Activated T-cell treated with anti-CD3 and anti-CD28 coated beads, Interleukin-2, amount 50 U/mL, for 4 hours (primary cell): ENCODE measurements around the gene CLTA. TPM values are rescaled to one million over a fixed set of nuclear protein-coding genes. Genes with fewer than 3 reads are reported as not detected.
"Not testable (repeated sequence)": the region's sequence is repeated elsewhere in the genome, so short reads cannot be mapped to it uniquely, and the experiment has no call there.

Experiments
- ATAC-seq, 2 donors: fragments of 200-7000 bp; cut with Tn5 transposase; one replicate each; pipeline ENCODE4 v1.10.0; 2021
- DNase-seq: peaks from one replicate; pipeline ENCODE4 v3.0.0-alpha.2; 2020
- H3K27me3 Mint-ChIP-seq: one replicate; pipeline ENCODE4 v1.8.0; 2021; ENCODE audit warnings: low read depth, mixed read lengths
- H3K36me3 Mint-ChIP-seq: one replicate; pipeline ENCODE4 v1.8.0; 2022; ENCODE audit warnings: mixed read lengths; ENCODE audit not compliant: insufficient read depth
- H3K4me1 Mint-ChIP-seq: one replicate; pipeline ENCODE4 v1.8.0; 2021; ENCODE audit warnings: low read depth, mixed read lengths
- H3K4me3 Mint-ChIP-seq: one replicate; pipeline ENCODE4 v1.8.0; 2021; ENCODE audit warnings: mild to moderate bottlenecking, moderate library complexity, mixed read lengths
- H3K9me3 Mint-ChIP-seq: one replicate; pipeline ENCODE4 v1.8.0; 2021; ENCODE audit warnings: mixed read lengths
- total RNA-seq, 3 donors: library from RNA; stranded (reverse); gene quantifications; one replicate each; pipeline ENCODE4 v1.2.1, GENCODE V29; 2021

CLTA gene
- total RNA-seq, 3 donors from 2014 or later = 182 to 195 (median 183) TPM

GRCh38 chr9:36164989-36165388 lies 25.7 kb upstream of the CLTA start:
- DNase-seq (no peak), ATAC-seq (no peak)
- Mint-ChIP-seq H3K4me1 (peaks cover 7% of the 10 kb centered on the region), H3K36me3 (peaks cover 4% of the 10 kb centered on the region), H3K9me3 (no peaks in the 10 kb centered on the region), H3K27me3 (no peaks in the 10 kb centered on the region), H3K4me3 (peak overlapping the region; percentile 54)

- peaks cover 7% of the 10 kb centered on the region for H3K4me1 Mint-ChIP-seq
- no peaks in the 10 kb centered on the region for H3K36me3 Mint-ChIP-seq
- DNase-seq (no peak), ATAC-seq (no peak)
- H3K4me3 Mint-ChIP-seq = peak overlapping the region; percentile 54
- no peaks in the 10 kb centered on the region for H3K27me3 Mint-ChIP-seq
- H3K9me3 Mint-ChIP-seq = no peaks in the 10 kb centered on the region
These were observed 24.9 kb upstream of the CLTA start for GRCh38 chr9:36165826-36166167.

GRCh38 chr9:36166168-36166927 lies 24.4 kb upstream of the CLTA start:
- Mint-ChIP-seq H3K36me3 (no peaks in the 10 kb centered on the region), H3K27me3 (no peaks in the 10 kb centered on the region), H3K4me1 (peaks cover 4% of the 10 kb centered on the region), H3K9me3 (no peaks in the 10 kb centered on the region), H3K4me3 (peak overlapping the region; percentile 75)
- peak; percentile 79 for DNase-seq
- ATAC-seq = peak; percentile 96 to 100

- H3K4me3 Mint-ChIP-seq = no peak within 1 kb of the TSS
- H3K27me3 Mint-ChIP-seq = no peaks in the 10 kb centered on the region
- no peaks in the 10 kb centered on the region for H3K9me3 Mint-ChIP-seq
- no peak for DNase-seq
- ATAC-seq = no peak
- peaks cover 4% of the 10 kb centered on the region for H3K4me1 Mint-ChIP-seq
- H3K36me3 Mint-ChIP-seq = no peaks in the 10 kb centered on the region
These were observed 21.6 kb upstream of the CLTA start, which contains the start of gene CCIN for GRCh38 chr9:36169166-36169565. TSS of gene CCIN (plus strand) at chr9:36169388. CDS start at chr9:36169503, 115 bp downstream.

GRCh38 chr9:36169708-36170107 lies 21.0 kb upstream of the CLTA start:
- ATAC-seq = no peak

GRCh38 chr9:36170531-36170930 lies 20.2 kb upstream of the CLTA start:
- peaks cover 4% of the 10 kb centered on the region for H3K4me1 Mint-ChIP-seq
- no peaks in the 10 kb centered on the region for H3K36me3 Mint-ChIP-seq
- H3K9me3 Mint-ChIP-seq = no peaks in the 10 kb centered on the region
- DNase-seq = no peak
- H3K27me3 Mint-ChIP-seq = no peaks in the 10 kb centered on the region
- H3K4me3 Mint-ChIP-seq = no peak overlapping the region
- no peak for ATAC-seq

More at GRCh38 chr9:36169708-36170107, 21.0 kb upstream of the CLTA start:
- no peaks in the 10 kb centered on the region for H3K9me3 Mint-ChIP-seq
- H3K4me1 Mint-ChIP-seq = peaks cover 4% of the 10 kb centered on the region
- H3K4me3 Mint-ChIP-seq = no peak overlapping the region
- no peak for DNase-seq
- no peaks in the 10 kb centered on the region for H3K36me3 Mint-ChIP-seq
- H3K27me3 Mint-ChIP-seq = no peaks in the 10 kb centered on the region

GRCh38 chr9:36173861-36174260 lies 16.9 kb upstream of the CLTA start:
- no peaks in the 10 kb centered on the region for H3K36me3 Mint-ChIP-seq
- no peaks in the 10 kb centered on the region for H3K27me3 Mint-ChIP-seq
- no peak for ATAC-seq
- no peaks in the 10 kb centered on the region for H3K9me3 Mint-ChIP-seq
- DNase-seq = no peak
- H3K4me1 Mint-ChIP-seq = peaks cover 3% of the 10 kb centered on the region
- no peak overlapping the region for H3K4me3 Mint-ChIP-seq

- ATAC-seq (no peak), DNase-seq (no peak)
- no peak overlapping the region for H3K4me3 Mint-ChIP-seq
- no peaks in the 10 kb centered on the region for H3K27me3 Mint-ChIP-seq
- no peaks in the 10 kb centered on the region for H3K9me3 Mint-ChIP-seq
- H3K36me3 Mint-ChIP-seq = no peaks in the 10 kb centered on the region
- peaks cover 4% of the 10 kb centered on the region for H3K4me1 Mint-ChIP-seq
These were observed 16.4 kb upstream of the CLTA start for GRCh38 chr9:36174271-36174670.

GRCh38 chr9:36174731-36175130 lies 16.0 kb upstream of the CLTA start:
- ATAC-seq (no peak), DNase-seq (no peak)
- Mint-ChIP-seq H3K9me3 (no peaks in the 10 kb centered on the region), H3K36me3 (no peaks in the 10 kb centered on the region), H3K27me3 (no peaks in the 10 kb centered on the region), H3K4me3 (no peak overlapping the region), H3K4me1 (peaks cover 4% of the 10 kb centered on the region)

GRCh38 chr9:36175209-36175608 lies 15.5 kb upstream of the CLTA start:
- H3K36me3 Mint-ChIP-seq, ATAC-seq, DNase-seq, H3K4me1 Mint-ChIP-seq, H3K9me3 Mint-ChIP-seq, H3K4me3 Mint-ChIP-seq, H3K27me3 Mint-ChIP-seq: not testable (repeated sequence)

GRCh38 chr9:36176496-36176895 lies 14.2 kb upstream of the CLTA start:
- not testable (repeated sequence) for H3K4me3 Mint-ChIP-seq, H3K27me3 Mint-ChIP-seq, H3K4me1 Mint-ChIP-seq, ATAC-seq, H3K9me3 Mint-ChIP-seq, H3K36me3 Mint-ChIP-seq, DNase-seq

GRCh38 chr9:36177571-36177970 lies 13.2 kb upstream of the CLTA start:
- Mint-ChIP-seq H3K27me3 (no peaks in the 10 kb centered on the region), H3K4me3 (no peak overlapping the region), H3K36me3 (no peaks in the 10 kb centered on the region), H3K4me1 (peaks cover 4% of the 10 kb centered on the region), H3K9me3 (peaks cover 5% of the 10 kb centered on the region)
- ATAC-seq = no peak
- DNase-seq = no peak

GRCh38 chr9:36180243-36180642 lies 10.5 kb upstream of the CLTA start:
- H3K27me3 Mint-ChIP-seq, H3K4me3 Mint-ChIP-seq, H3K4me1 Mint-ChIP-seq, H3K36me3 Mint-ChIP-seq, DNase-seq, ATAC-seq, H3K9me3 Mint-ChIP-seq: not testable (repeated sequence)

- Mint-ChIP-seq H3K36me3 (no peaks in the 10 kb centered on the region), H3K4me3 (no peak overlapping the region), H3K4me1 (peaks cover 19% of the 10 kb centered on the region), H3K27me3 (no peaks in the 10 kb centered on the region), H3K9me3 (no peaks in the 10 kb centered on the region)
- ATAC-seq (no peak), DNase-seq (no peak)
These were observed 3.3 kb upstream of the CLTA start for GRCh38 chr9:36187414-36187813.

GRCh38 chr9:36188212-36188611 lies 2.5 kb upstream of the CLTA start:
- no peaks in the 10 kb centered on the region for H3K9me3 Mint-ChIP-seq
- no peaks in the 10 kb centered on the region for H3K27me3 Mint-ChIP-seq
- no peak overlapping the region for H3K4me3 Mint-ChIP-seq
- H3K4me1 Mint-ChIP-seq = peaks cover 27% of the 10 kb centered on the region
- H3K36me3 Mint-ChIP-seq = peaks cover 3% of the 10 kb centered on the region
- no peak for DNase-seq
- no peak for ATAC-seq
